ENCODE results near the gene MMP13. TPM values are rescaled to one million over a fixed set of nuclear protein-coding genes. Genes with fewer than 3 reads are reported as not detected.

Gene MMP13
- total and polyA plus RNA-seq, 9 of the 15 experiments (the other 6 are each of a cell fraction or from before 2014, with no cell fraction given): not detected

DNA sequence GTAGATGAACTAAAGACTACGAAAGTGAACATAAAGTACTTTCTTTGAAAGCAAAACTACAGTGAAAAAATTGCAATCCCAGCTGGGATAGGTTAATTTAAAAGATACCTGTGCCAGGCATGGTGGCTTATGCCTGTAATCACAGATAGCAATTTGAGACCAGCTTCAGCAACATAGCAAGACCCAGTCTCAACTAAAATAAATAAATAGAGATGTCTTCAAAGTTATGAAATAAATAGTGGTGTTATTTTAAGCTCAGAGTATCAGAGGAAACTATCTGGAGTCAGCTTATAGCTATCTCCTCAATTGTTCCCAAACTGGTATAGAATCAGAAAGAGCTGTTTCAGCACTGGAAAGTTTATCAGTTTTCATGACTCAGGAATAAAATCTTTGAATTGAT lies 17.3 kb upstream of the MMP13 start:
- FAIRE-seq: no peak
- Histone ChIP-seq H2AFZ (ENCODE audit: low read depth, low read length) (no peak overlapping the region), H3K79me2 (ENCODE audit: control insufficient read depth, insufficient read depth, low read length) (no peaks in the 10 kb centered on the region), H3K4me2 (ENCODE audit: insufficient read depth, low read length) (no peak overlapping the region), H3K27ac (ENCODE audit: extremely low read depth, low read depth, low read length) (no peak overlapping the region), H3K36me3 (ENCODE audit: control insufficient read depth, insufficient read depth, low read length) (no peaks in the 10 kb centered on the region), H3K27me3 (ENCODE audit: control insufficient read depth in 2 of 2, insufficient read depth in 2 of 2, low read length in 2 of 2) (no peaks in the 10 kb centered on the region), H3K9me3 (replicated peaks; ENCODE audit: control insufficient read depth, insufficient read depth, low read depth, low read length) (no peaks in the 10 kb centered on the region), H3K9me1 (ENCODE audit: control insufficient read depth, insufficient read depth, low read length) (no peaks in the 10 kb centered on the region), H3K9ac (ENCODE audit: insufficient read depth in 1 of 2, low read depth in 2 of 2, low read length in 2 of 2) (no peak overlapping the region), H3K4me1 (replicated peaks in 1 of 2; ENCODE audit: control insufficient read depth in 2 of 2, insufficient read depth in 2 of 2, low read length in 2 of 2) (no peaks in the 10 kb centered on the region), H4K20me1 (replicated peaks; ENCODE audit: control insufficient read depth, insufficient read depth, low read length) (no peaks in the 10 kb centered on the region), H3K4me3 (no peak overlapping the region)
- TF ChIP-seq SPI1 (IDR thresholded peaks at IDR 0.05; ENCODE audit: borderline replicate concordance, low read depth, low read length) (no peak), BCL6 (CRISPR knock-in tag; IDR thresholded peaks at IDR 0.05) (no peak), CREB3L1 (IDR thresholded peaks at IDR 0.05; ENCODE audit: borderline replicate concordance, low read depth) (no peak), ZNF41 (CRISPR knock-in tag; conservative IDR thresholded peaks at IDR 0.05) (no peak), EP400 (IDR thresholded peaks at IDR 0.05) (no peak), ZNF589 (CRISPR knock-in tag; IDR thresholded peaks at IDR 0.05; ENCODE audit: low read depth) (no peak), SNAPC5 (CRISPR knock-in tag; IDR thresholded peaks at IDR 0.05) (no peak), ZNF311 (CRISPR knock-in tag; IDR thresholded peaks at IDR 0.05) (no peak), MAFK (IDR thresholded peaks at IDR 0.05; ENCODE audit: low read length) (no peak), ZC3H11A (IDR thresholded peaks at IDR 0.05; ENCODE audit: low read depth, low read length) (no peak), ZNF318 (IDR thresholded peaks at IDR 0.05; ENCODE audit: borderline replicate concordance in 1 of 2, low read depth in 1 of 2) (no peak)
- TF ChIP-seq, protein P1, sequence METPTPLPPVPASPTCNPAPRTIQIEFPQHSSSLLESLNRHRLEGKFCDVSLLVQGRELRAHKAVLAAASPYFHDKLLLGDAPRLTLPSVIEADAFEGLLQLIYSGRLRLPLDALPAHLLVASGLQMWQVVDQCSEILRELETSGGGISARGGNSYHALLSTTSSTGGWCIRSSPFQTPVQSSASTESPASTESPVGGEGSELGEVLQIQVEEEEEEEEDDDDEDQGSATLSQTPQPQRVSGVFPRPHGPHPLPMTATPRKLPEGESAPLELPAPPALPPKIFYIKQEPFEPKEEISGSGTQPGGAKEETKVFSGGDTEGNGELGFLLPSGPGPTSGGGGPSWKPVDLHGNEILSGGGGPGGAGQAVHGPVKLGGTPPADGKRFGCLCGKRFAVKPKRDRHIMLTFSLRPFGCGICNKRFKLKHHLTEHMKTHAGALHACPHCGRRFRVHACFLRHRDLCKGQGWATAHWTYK (CRISPR knock-in tag; IDR thresholded peaks at IDR 0.05): no peak
- ChIA-PET CTCF (ENCODE audit: low intra/inter-chr PET ratio) (interaction anchor here (0.7 kb wide), 1 partner anchor 50 kb away, joined by 3 read pairs; no protein-coding TSS in a partner anchor), POLR2A (no interaction called here)
- no TSS peak for BruUV-seq (replicated peaks)
- intact Hi-C loops (cut with micrococcal nuclease) (no loop called here), in situ Hi-C loops (cut with MboI) (no loop called here)
- 13% methylated on average over 1 of the region's 1 CpG for WGBS (ENCODE audit: insufficient coverage, low coverage, missing lambda C conversion rate)
- DNase-seq (ENCODE audit: extremely low read depth in 1 of 4, low spot score in 3 of 4): no peak
- ATAC-seq: no peak

Measured in K562 (cell line).